ENCODE results near the gene DENND11. TPM values are rescaled to one million over a fixed set of nuclear protein-coding genes. Genes with fewer than 3 reads are reported as not detected.

DENND11 gene
- total RNA-seq, 1 donor from 2014 or later = 10.6 TPM

DNA sequence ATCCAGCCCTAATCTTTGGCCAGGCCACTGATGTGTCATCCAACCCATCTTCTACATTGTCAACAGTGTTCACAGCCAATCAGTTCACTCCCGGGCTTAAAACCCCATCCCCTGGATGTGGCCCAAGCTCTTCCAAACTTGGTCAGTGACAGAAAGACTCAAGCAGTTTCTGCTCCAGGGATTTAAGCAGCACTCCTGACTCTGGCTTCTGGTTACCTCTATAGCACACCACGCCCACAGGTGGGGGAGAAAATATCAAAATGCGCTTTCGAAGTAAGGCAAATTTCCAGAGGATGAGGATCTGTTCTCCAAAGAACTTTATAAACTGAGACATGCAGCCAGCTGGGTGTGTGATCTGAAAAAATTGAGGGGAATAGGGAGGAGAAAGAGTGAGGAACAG is 35.9 kb downstream of the DENND11 start:
- H3K27ac Mint-ChIP-seq (ENCODE audit: unreplicated experiment) = no peak overlapping the region
- no peaks in the 10 kb centered on the region for H3K4me1 Mint-ChIP-seq (ENCODE audit: unreplicated experiment)
- no peak for DNase-seq (ENCODE audit: extremely low spot score, unreplicated experiment)
- H3K36me3 Mint-ChIP-seq (ENCODE audit: unreplicated experiment) = peaks cover 24% of the 10 kb centered on the region
- no peak overlapping the region for H3K4me3 Mint-ChIP-seq (ENCODE audit: unreplicated experiment)
- H3K27me3 Mint-ChIP-seq (ENCODE audit: unreplicated experiment) = no peaks in the 10 kb centered on the region
- no peaks in the 10 kb centered on the region for H3K9me3 Mint-ChIP-seq (ENCODE audit: unreplicated experiment)
- TF ChIP-seq, protein P1, sequence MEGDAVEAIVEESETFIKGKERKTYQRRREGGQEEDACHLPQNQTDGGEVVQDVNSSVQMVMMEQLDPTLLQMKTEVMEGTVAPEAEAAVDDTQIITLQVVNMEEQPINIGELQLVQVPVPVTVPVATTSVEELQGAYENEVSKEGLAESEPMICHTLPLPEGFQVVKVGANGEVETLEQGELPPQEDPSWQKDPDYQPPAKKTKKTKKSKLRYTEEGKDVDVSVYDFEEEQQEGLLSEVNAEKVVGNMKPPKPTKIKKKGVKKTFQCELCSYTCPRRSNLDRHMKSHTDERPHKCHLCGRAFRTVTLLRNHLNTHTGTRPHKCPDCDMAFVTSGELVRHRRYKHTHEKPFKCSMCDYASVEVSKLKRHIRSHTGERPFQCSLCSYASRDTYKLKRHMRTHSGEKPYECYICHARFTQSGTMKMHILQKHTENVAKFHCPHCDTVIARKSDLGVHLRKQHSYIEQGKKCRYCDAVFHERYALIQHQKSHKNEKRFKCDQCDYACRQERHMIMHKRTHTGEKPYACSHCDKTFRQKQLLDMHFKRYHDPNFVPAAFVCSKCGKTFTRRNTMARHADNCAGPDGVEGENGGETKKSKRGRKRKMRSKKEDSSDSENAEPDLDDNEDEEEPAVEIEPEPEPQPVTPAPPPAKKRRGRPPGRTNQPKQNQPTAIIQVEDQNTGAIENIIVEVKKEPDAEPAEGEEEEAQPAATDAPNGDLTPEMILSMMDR (IDR thresholded peaks at IDR 0.05) = no peak

DNA sequence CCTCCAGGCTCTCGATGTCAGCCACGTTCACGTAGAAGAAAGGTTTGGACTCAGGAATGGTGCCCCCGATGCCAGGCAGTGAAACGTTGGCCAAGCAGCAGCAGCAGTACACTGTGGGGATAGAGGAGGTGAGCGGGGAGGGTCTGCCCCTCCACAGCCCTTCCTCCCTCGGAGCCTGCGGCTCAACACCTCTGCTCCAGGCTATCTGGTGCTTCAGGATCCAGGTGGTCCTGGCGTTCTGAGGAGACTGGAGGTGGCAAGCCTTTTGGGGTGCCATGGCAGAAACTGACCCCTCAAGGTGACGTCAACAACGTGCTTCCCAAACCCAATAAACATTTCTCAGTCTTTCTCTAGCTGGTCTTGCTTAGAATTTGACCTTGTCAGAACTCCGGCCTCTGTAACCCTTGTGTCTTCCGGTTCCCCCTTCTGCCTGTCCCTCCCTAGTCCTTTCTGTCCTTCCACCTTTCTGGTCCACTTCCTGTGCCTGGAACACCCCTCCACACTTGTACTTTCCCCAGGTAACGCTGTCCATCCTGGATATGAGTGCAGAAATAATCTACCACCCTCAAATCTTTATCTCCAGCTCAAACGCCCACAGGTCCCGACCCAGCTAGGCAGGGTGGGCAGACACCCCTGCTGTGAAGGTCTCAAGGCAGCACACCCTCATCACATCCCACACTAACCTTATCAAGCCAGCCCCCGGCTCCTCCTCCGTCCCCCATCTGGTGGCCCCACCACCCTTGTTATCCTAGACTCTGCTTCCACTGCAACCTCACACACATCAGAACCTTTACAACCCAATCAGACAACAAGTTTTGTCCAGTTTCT is 36.5 kb downstream of the DENND11 start:
- Mint-ChIP-seq H3K9me3 (ENCODE audit: unreplicated experiment) (no peaks in the 10 kb centered on the region), H3K4me3 (ENCODE audit: unreplicated experiment) (no peak overlapping the region), H3K4me1 (ENCODE audit: unreplicated experiment) (no peaks in the 10 kb centered on the region), H3K36me3 (ENCODE audit: unreplicated experiment) (peaks cover 24% of the 10 kb centered on the region), H3K27ac (ENCODE audit: unreplicated experiment) (no peak overlapping the region), H3K27me3 (ENCODE audit: unreplicated experiment) (no peaks in the 10 kb centered on the region)
- DNase-seq (ENCODE audit: extremely low spot score, unreplicated experiment) = peak; percentile 65
- TF ChIP-seq, protein P1 (IDR thresholded peaks at IDR 0.05) = no peak

DNA sequence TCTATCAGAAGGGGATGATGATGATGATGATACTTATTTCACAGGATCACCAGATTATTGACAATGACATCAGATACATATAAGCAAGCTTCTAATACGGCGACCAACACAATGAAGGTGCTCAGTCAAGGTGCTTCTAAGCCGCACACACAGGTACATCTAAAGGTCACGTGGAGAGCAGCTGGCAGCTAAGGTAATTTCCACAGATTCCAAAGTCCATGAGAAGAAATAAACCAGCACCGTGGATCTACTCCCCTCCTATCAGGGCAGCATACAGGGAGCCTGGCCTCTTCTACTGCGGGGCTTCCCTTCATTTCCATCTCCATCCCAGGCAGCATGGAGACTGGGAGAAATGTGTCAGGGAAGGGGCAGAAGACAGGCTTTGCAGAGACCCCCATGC is 37.5 kb downstream of the DENND11 start:
- H3K27ac Mint-ChIP-seq (ENCODE audit: unreplicated experiment) = no peak overlapping the region
- DNase-seq (ENCODE audit: extremely low spot score, unreplicated experiment) = peak; percentile 69
- H3K9me3 Mint-ChIP-seq (ENCODE audit: unreplicated experiment) = no peaks in the 10 kb centered on the region
- no peak overlapping the region for H3K4me3 Mint-ChIP-seq (ENCODE audit: unreplicated experiment)
- H3K4me1 Mint-ChIP-seq (ENCODE audit: unreplicated experiment) = no peaks in the 10 kb centered on the region
- no peaks in the 10 kb centered on the region for H3K27me3 Mint-ChIP-seq (ENCODE audit: unreplicated experiment)
- peaks cover 24% of the 10 kb centered on the region for H3K36me3 Mint-ChIP-seq (ENCODE audit: unreplicated experiment)
- TF ChIP-seq, protein P1 (IDR thresholded peaks at IDR 0.05) = no peak

DNA sequence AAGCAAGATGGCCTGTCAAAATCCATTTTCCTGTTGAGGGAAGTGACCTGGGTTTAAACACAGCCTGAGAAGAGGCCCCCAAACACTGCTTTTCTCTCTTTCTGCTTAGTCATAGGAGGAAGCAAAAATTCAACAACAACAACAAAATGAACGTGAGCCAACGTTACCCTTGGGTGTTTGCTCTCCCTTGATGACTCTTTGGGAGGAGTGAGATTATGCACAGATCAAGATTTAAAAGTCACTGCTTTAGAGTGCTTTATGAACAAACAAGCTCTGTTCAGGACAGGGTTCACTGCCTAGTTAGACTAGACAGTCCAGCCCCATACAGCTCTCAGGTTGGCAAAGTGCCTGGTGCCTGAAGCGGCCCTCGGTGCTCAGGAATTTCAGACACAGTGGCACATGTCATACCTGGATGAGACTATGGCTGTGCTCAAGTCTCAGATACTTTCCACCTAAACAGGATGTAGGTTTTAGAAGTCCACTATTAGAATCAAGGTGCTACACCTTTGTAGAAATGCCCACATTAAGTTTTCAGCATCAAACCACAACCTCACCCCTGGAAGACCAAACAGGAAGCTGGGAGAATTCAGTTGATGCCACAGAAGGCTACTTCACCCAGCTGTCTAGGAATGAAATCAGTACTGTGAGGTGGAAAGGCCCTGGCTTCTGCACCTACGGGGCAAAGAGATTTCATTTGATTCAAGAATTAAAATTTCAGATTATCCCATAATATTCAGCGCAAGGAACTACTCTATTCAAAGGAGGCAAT is 38.7 kb downstream of the DENND11 start:
- TF ChIP-seq, protein P1 (IDR thresholded peaks at IDR 0.05) = no peak
- H3K4me1 Mint-ChIP-seq (ENCODE audit: unreplicated experiment) = no peaks in the 10 kb centered on the region
- H3K36me3 Mint-ChIP-seq (ENCODE audit: unreplicated experiment) = peaks cover 24% of the 10 kb centered on the region
- no peak overlapping the region for H3K4me3 Mint-ChIP-seq (ENCODE audit: unreplicated experiment)
- no peak overlapping the region for H3K27ac Mint-ChIP-seq (ENCODE audit: unreplicated experiment)
- no peak for DNase-seq (ENCODE audit: extremely low spot score, unreplicated experiment)
- no peaks in the 10 kb centered on the region for H3K9me3 Mint-ChIP-seq (ENCODE audit: unreplicated experiment)
- no peaks in the 10 kb centered on the region for H3K27me3 Mint-ChIP-seq (ENCODE audit: unreplicated experiment)

DNA sequence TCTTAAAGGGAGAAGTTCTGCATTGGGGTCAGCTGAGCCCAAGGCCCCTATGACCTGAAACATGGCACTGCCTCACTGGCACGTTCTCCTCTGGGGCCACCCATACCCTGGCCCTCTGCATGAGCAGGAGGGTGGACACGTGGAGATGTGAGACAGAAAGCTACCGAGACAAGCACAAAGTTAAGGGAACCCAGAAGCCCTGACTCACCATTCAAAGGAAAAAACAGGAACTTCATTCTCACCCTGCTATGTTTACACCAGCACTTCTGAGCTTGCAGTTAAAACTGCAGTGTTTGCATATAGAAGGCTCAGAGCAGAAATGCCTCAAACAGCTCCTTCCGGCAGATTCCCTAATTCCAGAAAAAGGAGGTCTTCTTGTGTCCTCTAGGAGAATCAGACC is 41.7 kb downstream of the DENND11 start:
- Mint-ChIP-seq H3K4me1 (ENCODE audit: unreplicated experiment) (no peaks in the 10 kb centered on the region), H3K9me3 (ENCODE audit: unreplicated experiment) (no peaks in the 10 kb centered on the region), H3K27me3 (ENCODE audit: unreplicated experiment) (no peaks in the 10 kb centered on the region), H3K27ac (ENCODE audit: unreplicated experiment) (no peak overlapping the region), H3K36me3 (ENCODE audit: unreplicated experiment) (peaks cover 27% of the 10 kb centered on the region), H3K4me3 (ENCODE audit: unreplicated experiment) (no peak overlapping the region)
- DNase-seq (ENCODE audit: extremely low spot score, unreplicated experiment) = no peak
- TF ChIP-seq, protein P1 (IDR thresholded peaks at IDR 0.05) = no peak

All from osteocyte (in vitro differentiated cells).